GM18499 (cell line): ENCODE results near the gene ELF1.
"Not testable (repeated sequence)": the region's sequence is repeated elsewhere in the genome, so short reads cannot be mapped to it uniquely, and the experiment has no call there.

Experiments
- ATAC-seq: cut with Tn5 transposase; IDR thresholded peaks from one replicate; pipeline ENCODE4 v1.9.1; 2021; ENCODE audit warnings: moderate number of reproducible peaks; ENCODE audit not compliant: insufficient read depth, unreplicated experiment

Gene ELF1

DNA sequence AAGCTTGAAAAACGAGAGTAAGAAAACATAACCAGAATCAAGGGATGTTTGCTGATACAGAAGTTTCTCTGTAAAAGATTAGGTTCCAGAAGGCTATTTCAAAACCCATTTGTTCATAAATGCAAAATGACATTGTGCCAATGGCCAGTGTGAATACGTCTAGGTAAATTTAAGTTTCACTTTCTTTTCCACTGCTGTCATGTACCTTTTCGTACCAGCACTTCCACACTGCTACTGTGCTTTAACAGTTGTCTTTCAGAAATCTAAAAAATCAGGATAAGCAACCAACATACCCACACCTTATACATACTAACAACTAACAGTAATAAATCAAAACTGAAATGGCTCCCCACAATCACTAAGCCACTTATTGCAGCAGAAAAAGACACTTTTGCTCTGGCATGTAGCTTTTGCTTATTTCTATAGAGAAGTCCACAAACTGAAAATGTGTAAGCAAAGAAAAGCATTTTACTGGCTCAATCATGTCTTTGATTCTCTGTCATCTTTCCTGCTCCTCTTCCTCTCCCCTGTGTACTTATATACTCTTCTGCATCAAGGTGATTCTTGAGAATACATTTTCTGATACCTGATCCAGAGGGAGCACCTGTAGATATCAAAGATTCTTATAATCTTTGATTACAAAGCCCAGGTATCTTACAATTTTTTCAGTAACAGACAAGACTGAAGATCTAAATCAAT, 34.3 kb downstream of the ELF1 start:
- no peak for ATAC-seq

DNA sequence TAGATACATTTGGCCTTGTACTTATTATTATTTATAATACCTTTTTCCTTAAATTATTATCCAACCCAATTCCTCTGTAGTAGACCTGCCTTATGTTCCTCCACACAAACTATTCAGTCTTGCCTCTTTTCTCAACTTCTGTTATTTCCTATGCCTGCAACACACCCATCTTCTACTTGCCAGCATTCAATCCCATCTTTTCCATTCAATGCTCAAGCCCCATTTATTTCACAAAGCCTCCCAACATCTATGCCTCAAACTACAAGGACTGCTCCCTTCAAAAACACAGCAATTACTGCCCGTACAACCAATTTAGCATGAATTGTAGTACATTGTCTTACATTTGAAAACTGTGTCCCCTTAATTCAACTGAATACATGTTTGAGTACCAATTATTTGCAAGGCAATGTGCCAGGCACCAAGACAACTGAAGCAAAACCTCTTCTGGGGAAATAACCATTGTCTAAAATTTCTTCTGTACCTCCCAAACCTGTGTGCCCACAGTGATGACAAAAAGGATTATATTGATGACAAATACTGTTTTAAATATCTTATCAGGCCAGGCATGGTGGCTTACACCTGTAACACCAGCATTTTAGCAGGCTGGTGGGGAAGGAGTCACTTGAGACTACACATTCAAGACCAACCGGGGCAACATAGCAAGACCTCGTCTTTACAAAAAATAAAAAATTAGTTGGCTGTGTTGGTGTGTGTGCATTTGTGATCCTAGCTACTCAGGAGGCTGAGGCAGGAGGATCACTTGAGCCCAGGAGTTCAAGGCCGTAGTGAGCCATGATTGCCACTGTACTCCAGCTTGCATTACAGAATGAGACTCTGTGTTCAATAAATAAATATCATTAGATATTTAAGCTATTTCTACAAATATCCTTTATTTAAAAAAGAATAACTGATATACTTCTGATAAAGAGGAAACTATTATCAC, 35.1 kb downstream of the ELF1 start:
- no peak for ATAC-seq

DNA sequence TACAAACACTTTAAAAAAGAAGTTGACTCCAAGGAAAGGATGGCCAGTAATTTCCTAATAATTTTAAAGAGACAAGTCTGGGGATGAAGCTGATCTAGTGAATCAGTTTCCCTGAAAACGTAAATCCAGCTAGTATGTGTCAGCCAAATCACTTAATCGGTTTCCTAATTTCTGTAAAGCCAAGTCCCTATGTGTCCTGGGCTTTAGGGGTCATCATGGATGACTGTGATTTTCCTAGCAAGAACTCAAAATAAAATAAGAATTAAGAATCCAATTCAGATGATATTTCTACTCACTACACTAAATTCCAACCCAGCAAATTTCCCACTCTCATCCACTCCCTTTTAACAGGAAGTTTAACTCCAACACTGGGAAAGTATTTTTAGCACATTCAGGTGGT, 35.9 kb downstream of the ELF1 start:
- no peak for ATAC-seq

DNA sequence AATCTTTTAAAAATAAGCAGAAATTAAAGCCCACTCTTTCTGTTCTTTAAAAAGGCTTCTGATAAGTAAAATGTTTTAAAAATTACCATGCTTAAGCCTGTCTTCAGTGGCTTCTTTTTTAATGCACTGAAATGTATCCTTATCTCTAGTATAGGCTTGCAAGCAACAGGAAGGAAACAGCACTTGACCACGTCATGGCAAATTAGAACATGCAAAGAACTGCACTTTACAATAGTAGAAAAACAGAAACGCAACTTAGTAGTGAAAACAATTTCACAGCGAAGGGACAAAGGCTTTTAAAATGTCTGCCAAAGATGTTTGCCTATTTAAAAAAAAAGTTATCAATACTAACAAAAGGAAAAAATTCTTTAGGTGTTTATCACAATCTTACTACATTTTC, 36.3 kb downstream of the ELF1 start:
- peak; percentile 49 for ATAC-seq

DNA sequence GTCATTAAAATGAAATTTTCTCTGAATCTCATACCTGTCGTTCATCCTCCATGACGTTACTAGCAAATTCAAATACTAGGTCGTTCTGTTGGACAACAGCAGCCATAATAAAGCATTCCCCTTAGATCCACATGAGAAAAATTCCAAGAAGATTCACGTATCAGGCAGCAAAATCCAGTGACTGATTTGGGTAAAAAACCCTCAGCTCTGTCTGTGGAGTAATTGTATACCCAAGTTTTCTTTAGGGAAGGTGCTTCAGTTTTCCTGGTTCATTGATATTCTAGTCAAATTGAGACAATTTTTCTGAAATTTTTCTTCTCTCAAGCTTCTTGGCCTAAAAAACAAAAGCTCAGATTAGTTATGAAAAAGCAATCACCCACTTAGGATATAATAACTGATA, 37.2 kb downstream of the ELF1 start:
- ATAC-seq = no peak

DNA sequence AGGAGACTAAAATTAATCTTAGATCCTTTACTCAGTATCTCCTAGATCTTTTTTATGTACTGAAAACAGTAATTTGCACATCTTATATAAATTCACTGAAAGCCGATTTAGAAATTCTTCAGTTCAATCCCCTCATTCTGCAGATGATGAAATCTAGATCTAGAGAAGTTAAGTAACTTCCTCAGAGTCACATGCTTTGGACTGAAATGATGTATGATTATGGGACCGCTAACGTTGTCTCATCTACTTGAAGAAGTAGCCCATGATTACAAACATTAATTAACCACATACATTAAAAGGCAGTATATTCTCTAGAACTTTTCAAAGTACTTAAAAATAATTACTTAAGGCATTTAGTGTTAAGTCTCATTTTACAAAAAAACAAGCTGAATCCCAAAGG, 37.8 kb downstream of the ELF1 start:
- ATAC-seq = no peak

DNA sequence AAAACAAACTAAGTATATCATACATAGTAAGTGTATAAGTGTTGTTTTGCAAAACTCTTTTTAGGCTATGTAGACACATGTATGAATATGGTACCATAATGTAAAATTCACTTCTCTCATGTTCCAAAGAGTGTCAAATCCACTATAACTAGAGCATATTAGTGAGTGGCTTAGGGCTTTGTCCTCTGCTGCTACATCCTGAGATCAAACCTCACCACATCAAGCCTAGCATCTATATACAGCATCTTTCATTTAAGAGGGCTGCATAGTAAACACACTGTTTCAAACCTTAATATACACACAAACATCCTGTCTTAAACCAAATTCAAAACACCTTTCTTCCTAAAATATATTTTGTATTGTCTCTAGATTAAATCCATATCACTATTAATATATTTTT, 38.7 kb downstream of the ELF1 start:
- ATAC-seq = no peak

DNA sequence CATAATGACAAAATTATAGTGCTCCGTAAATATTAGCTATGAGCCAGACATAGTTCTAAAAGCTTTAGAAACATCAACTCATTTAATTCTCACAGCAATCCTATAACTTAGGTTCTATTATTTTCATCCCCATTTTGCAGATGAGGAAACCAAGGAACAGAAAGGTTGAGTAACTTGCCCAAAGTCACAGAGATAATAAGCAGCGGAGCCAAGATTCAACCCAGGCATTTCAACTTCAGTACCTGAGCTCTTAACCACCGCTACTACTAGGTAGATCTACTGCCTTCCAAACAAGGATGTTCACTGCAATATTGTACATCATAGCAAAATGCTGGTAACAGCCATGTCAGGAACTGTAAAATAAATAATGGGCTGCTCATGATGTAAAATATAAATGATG, 39.9 kb downstream of the ELF1 start:
- no peak for ATAC-seq

DNA sequence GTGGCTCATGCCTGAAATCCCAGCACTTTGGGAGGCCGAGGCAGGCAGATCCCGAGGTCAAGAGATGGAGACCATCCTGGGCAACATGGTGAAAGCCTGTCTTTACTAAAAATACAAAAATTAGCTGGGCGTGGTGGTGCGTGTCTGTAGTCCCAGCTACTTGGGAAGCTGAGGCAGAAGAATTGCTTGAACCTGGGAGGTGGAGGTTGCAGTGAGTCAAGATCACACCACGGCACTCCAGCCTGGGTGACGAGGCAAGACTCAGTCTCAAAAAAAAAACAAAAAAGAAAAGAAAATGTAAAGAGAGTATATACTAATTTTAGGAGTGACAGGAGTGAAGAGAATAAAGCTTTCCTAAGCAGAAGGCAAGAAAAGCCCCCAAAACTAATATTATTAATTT, 41.0 kb downstream of the ELF1 start:
- ATAC-seq = not testable (repeated sequence)

DNA sequence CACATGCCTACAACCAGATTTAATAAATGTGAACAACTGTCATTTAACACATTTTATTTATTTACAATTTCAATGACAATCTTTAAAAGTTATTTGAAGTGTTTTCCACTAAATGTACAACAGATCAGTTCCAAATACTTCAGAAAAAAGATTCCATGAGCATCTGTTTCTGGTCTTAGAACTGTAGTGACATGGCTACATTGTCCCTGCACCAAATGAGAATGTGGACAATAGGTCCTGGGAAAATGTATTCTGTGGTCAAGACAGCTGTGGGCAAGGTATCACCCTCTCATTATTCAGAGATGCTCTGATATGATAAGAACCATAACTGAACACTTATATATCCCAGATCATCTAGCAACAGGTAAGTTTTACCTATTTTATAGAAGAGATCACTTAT, 43.7 kb downstream of the ELF1 start:
- no peak for ATAC-seq

DNA sequence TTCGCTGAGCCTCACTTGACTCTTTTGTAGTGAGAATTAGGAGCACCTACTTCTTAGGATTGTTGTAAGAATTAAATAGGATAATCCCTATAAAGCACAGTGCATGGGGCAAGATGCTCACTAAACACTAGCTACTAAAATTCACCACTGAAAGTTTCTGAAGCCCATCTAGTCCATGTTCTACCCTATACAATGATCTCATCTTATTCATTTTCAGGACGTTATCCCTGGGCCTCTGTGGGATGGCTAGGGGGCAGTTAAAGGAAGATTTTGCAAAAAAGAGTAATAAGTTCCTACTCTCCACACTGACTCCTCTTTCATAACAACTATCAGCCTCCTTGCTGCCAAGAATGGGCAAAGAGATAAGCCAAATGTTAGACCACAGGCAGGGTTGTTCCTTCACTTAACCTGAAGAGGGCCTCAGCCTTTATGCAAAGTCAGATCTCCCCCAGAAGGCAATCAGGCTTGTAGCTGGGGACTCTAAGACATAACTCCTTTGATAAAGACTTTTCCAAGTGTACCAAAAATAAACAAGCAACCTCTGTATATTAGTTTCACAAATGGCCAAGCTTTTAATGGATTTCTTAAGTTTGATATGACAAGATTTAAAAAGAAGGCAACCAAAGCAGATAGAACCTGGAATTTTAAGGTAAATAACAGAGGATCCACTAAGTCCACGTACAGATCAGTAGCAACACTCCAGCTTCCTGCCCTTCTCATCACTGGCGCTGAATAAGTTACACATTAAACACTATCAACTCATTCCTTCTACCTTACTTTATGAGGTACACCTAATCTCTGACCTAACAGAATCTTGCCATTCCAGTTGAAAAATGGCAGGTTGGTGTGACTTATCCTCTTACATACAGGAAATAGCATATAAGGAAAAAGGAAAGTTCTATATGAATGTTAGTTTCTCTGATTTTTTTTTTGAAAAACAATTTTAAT, 44.4 kb downstream of the ELF1 start:
- peak; percentile 48 for ATAC-seq

DNA sequence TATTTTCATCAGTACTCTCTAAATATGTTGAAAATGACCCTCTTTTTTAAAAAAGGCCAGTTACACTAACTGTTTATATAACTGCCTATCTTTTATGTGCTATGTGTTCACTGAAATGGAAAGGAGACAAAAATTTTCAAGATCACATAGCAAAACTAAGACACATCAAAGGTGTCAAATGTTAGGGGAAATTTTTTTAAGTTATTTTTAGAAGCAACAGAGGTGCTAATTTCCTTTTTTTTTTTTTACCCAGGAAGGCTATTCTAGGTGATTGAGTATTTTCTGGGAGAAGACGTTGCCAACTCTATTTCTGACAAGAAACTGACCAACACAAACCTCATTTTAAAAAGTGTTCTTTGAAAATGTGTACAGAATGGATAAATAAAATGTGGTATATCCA, 45.7 kb downstream of the ELF1 start:
- no peak for ATAC-seq

DNA sequence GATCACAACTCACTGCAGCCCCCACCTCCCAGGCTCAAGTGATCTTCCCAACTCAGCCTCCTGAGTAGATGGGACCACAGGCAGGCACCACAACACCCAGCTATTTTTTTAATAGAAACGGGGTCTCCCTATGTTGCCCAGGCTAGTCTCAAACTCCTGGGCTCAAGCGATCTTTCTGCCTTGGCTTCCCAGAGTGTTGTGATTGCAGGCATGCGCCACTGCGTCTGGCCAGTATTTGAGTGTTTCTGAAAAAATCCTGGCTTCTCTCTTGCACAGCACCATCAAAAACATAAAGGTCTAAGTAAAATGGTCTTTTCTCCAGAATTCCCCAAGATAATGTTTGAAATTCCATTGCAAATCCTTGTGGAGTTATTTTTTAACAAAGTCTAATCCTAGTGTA, 47.8 kb downstream of the ELF1 start:
- no peak for ATAC-seq

DNA sequence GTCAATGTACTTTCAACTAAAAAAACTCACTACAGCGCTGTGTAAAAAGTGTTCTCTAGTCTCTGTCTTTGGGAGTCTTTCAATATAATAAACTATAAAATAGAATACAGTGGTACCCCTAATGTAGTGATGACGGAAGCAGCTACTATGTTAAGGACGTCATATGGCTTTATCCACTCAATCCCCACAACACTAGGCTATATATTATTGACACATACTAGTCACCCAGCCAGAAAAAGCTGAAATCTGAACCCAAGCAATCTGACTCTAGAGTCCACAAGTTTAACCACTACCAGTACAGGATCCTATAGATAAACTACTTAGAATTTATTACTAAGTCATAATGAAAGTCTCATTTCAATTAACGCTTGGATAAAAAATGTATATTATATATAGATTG, 48.3 kb downstream of the ELF1 start:
- no peak for ATAC-seq

DNA sequence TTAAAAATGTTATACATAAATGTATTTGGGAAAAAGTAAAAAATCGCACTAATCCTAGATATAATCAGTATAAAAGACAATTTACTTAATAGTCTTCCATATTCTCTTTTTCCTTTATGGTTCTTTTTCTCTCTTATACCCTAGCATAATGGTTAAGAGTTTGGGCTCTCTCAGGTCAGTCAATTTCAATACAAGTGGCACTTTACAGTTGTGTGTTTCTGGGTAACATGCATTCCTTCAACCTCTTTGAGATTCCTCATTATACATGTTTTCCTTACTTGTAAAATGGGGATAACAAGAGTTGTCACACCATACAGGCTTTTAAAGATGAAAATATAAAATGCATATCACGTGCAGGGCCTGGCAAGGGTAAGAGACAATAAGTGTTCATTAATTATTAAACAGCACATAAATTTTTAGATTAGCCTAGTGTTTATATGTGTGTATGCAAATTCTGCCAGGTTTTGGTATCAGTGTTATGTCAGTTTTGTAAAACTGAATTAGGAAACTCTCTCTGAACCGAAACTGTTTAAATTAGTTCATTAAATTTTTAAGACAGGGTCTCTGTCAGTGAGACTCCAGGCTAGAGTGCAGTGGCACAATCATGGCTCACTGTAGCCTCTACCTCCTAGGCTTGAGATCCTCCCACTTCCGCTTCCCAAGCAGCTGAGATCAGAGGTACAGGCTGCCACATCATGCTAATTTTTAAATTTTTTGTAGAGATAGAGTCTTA, 49.8 kb downstream of the ELF1 start:
- ATAC-seq = peak; percentile 50

DNA sequence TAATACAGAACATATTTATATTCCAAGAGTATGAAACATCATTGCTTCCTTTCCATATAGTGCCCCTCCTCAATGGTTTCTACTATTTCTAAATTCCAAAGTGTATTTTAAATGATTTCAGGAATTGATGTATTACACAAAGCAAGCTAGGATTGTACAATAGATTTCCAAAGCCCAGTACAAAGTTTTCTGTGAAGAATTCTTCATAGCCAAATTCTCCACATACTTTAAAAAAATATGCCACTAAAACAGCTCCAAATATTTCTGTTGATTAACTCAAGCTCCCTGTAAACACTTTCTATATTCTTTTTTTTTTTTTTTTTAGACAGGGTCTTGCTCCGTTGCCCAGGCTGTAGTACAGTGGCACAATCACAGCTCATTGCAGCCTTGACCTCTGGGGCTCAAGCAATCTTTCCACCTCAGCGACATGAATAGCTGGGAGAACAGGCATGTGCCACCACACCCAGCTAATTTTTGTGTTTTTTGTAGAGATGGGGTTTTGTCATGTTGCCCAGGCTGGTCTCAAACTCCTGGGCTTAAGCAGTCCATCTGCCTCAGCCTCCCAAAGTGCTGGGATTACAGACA, 50.6 kb downstream of the ELF1 start:
- ATAC-seq = no peak

DNA sequence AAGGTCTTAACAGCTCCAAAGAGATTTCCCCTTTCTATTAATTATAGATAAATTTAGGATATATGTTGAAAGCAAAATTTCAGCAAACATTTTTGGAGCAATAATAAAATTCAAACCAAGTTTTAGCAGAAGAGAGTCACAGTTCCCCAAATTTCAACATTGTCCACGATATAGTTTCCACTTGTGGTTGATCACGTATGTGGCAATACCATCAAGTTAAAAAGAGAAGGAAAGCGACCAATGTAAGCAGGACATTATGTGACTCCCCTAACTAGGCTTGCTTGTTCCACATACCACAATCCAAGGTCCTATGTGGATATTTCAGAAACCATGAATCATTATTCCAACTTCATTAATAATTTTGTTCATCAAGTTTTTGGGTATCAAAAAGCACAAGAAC, 52.8 kb downstream of the ELF1 start:
- ATAC-seq = no peak

DNA sequence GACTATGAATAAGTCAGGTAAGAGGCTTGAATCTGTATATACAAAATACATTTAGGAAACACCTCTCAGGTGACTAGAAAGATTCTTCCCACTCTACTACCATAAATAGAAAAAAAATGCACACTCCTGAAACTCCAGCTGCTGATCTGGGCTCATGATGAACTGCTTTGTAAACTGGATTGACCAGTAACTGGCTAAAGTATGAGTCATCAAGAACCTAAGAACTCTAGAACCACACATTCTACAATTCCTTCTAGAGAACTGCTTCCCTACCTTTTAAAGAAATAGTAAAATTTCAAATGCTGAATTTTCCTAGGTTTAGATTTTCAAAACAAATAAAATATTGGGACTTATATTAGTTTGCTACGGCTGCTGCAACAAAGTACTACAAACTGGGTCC, 55.2 kb downstream of the ELF1 start:
- no peak for ATAC-seq

DNA sequence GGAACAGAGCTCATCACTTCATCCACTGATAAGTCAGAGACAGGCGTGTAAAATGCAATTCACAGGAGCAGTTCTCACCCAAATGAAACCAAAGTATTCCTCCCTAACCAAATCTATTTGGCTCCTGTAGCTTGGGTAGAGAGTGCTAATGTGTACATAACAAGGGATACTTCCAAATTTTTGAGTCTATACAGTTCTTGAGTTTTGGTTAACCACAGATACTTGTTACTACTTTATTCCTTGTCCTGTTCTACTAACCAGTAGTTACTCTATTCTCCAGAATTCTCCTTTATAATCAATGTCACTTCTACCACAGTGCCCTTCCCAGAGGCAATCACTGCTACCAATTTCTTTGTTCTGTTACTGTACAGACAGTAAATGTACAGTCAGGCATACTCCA, 57.3 kb downstream of the ELF1 start:
- no peak for ATAC-seq

DNA sequence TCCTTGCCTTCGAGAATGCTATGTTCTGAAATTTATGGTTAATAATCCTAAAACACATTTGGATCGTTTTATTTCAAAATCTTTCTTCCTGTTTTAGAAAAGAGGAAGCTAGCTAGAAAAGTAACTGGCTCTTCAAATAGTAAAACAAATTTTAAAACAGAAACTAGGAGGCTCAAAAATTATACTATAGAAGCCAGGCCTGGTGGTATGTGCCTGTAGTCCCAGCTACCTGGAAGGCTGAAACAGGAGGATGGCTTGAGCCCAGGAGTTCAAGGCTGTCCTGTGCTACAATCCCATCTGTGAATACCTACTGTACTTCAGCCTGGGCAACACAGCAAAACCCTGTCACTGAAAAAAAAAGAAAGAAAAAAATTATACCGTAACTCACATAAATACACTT, 57.9 kb downstream of the ELF1 start:
- no peak for ATAC-seq
